H54 (cell line): ENCODE data around the gene HP.

Source experiments
- DNase-seq: peaks from one replicate; pipeline ENCODE4 v3.0.0; 2011; ENCODE audit warnings: low spot score, mixed read lengths; ENCODE audit not compliant: insufficient read length
- FAIRE-seq: peaks from 3 replicates; lab custom pipeline; 2011; peaks lifted over from hg19 to GRCh38; lab: Jason Lieb, UNC
- POLR2A ChIP-seq: IDR thresholded peaks from 2 replicates; pipeline ENCODE4 v1.6.1; 2011; ENCODE audit warnings: low read depth, mild to moderate bottlenecking, low read length

Gene HP

GRCh38 chr16:72109966-72110530 is 55.7 kb downstream of the HP start:
- FAIRE-seq (no peak), DNase-seq (no peak)
- no peak for TF ChIP-seq POLR2A
